HuH-7 (cell line): Measurements from ENCODE around the gene PTGDR.

Source experiments
- DNase-seq: peaks from one replicate; pipeline ENCODE4 v3.0.0; 2011; ENCODE audit warnings: low spot score

Gene PTGDR

GRCh38 chr14:52265253-52265652 is 2.2 kb upstream of the PTGDR start:
- no peak for DNase-seq

- DNase-seq = no peak
These were observed 1.3 kb upstream of the PTGDR start for GRCh38 chr14:52266179-52266578.

GRCh38 chr14:52266782-52267181 is 716 bp upstream of the PTGDR start:
- no peak for DNase-seq

- no peak for DNase-seq
These were observed 972 bp downstream of the PTGDR start for GRCh38 chr14:52268279-52269061.

- DNase-seq = no peak
These were observed 1.6 kb downstream of the PTGDR start for GRCh38 chr14:52269100-52269499.

GRCh38 chr14:52269982-52270381 is 2.5 kb downstream of the PTGDR start:
- no peak for DNase-seq

- no peak for DNase-seq
These were observed 4.0 kb downstream of the PTGDR start for GRCh38 chr14:52271538-52271937.

- DNase-seq = peak; percentile 30
These were observed 4.9 kb downstream of the PTGDR start for GRCh38 chr14:52272375-52272774.

- DNase-seq = no peak
These were observed 7.9 kb downstream of the PTGDR start for GRCh38 chr14:52275372-52275771.

GRCh38 chr14:52277552-52277951 is 10.1 kb downstream of the PTGDR start:
- no peak for DNase-seq

GRCh38 chr14:52279408-52279807 is 11.9 kb downstream of the PTGDR start:
- DNase-seq = no peak

- no peak for DNase-seq
These were observed 15.6 kb downstream of the PTGDR start for GRCh38 chr14:52283099-52283498.

GRCh38 chr14:52286661-52287649 is 19.5 kb downstream of the PTGDR start:
- DNase-seq = no peak

GRCh38 chr14:52296378-52296777 is 28.9 kb downstream of the PTGDR start:
- no peak for DNase-seq

- DNase-seq = no peak
These were observed 31.3 kb downstream of the PTGDR start for GRCh38 chr14:52298795-52299194.

GRCh38 chr14:52299692-52300278 is 32.3 kb downstream of the PTGDR start:
- DNase-seq = peak; percentile 31

GRCh38 chr14:52303236-52303635 is 35.7 kb downstream of the PTGDR start:
- no peak for DNase-seq

- no peak for DNase-seq
These were observed 36.9 kb downstream of the PTGDR start for GRCh38 chr14:52304248-52304904.

- DNase-seq = no peak
These were observed 37.5 kb downstream of the PTGDR start for GRCh38 chr14:52305014-52305413.

- peak; percentile 19 for DNase-seq
These were observed 39.9 kb downstream of the PTGDR start for GRCh38 chr14:52307376-52307775.

- no peak for DNase-seq
These were observed 40.4 kb downstream of the PTGDR start for GRCh38 chr14:52307905-52308304.

- no peak for DNase-seq
These were observed 43.0 kb downstream of the PTGDR start for GRCh38 chr14:52310541-52310940.
